Measurements from ENCODE around the gene RPL41. TPM values are rescaled to one million over a fixed set of nuclear protein-coding genes. Genes with fewer than 3 reads are reported as not detected.

RPL41 gene
- 4,788 to 5,894 TPM (median 5,599 TPM) in 5 replicates for total RNA-seq (2022; extraction: Qiagen RNA extraction)

GRCh38 chr12:56116267-56117081 lies at the start of gene RPL41:
TSS of gene RPL41 (plus strand) at chr12:56116633.

GRCh38 chr12:56079723-56080555 lies 36.5 kb upstream of the RPL41 start, which contains the start of gene ERBB3:
TSS of gene ERBB3 (plus strand) at chr12:56080165. CDS start at chr12:56080301, 136 bp downstream.

GRCh38 chr12:56104109-56104814 lies 12.2 kb upstream of the RPL41 start, which contains the start of gene PA2G4:
TSS of gene PA2G4 (plus strand) at chr12:56104559. CDS start at chr12:56104738, 179 bp downstream.

GRCh38 chr12:56117778-56118687 lies 1.6 kb downstream of the RPL41 start, which contains the start of gene ZC3H10:
TSS of gene ZC3H10 (plus strand) at chr12:56118266. CDS start at chr12:56120563, 2,297 bp downstream.

GRCh38 chr12:56127888-56128669 lies 11.6 kb downstream of the RPL41 start, which contains the start of gene ESYT1:
TSS of gene ESYT1 (plus strand) at chr12:56128267. CDS start at chr12:56128320, 53 bp downstream.

GRCh38 chr12:56152132-56152755 lies 35.8 kb downstream of the RPL41 start, which contains the start of gene MYL6B:
TSS of gene MYL6B (plus strand) at chr12:56152587. CDS start at chr12:56153919, 1,332 bp downstream.

GRCh38 chr12:56158029-56158925 lies 41.8 kb downstream of the RPL41 start, which contains the start of gene MYL6:
TSS of gene MYL6 (plus strand) at chr12:56158359. CDS start at chr12:56158402, 43 bp downstream.

Other genes with a start within 250 kb of the RPL41 start
- 40.4 to 44.4 TPM (median 41.2 TPM) in 5 replicates for gene PYM1, start 188.7 kb upstream of the RPL41 start, total RNA-seq (2022; extraction: Qiagen RNA extraction)
- gene DGKA, start 185.5 kb upstream of the RPL41 start, total RNA-seq (2022; extraction: Qiagen RNA extraction) = 17.8 to 23.2 TPM (median 20.7 TPM) in 5 replicates
- 0.70 to 1.5 TPM (median 1.1 TPM) in 5 replicates for gene PMEL, start 150.6 kb upstream of the RPL41 start, total RNA-seq (2022; extraction: Qiagen RNA extraction)
- gene CDK2, start 149.8 kb upstream of the RPL41 start, total RNA-seq (2022; extraction: Qiagen RNA extraction) = 46.6 to 56.3 TPM (median 54.0 TPM) in 5 replicates
- 26.2 to 33.8 TPM (median 32.7 TPM) in 5 replicates for gene RAB5B, start 142.6 kb upstream of the RPL41 start, total RNA-seq (2022; extraction: Qiagen RNA extraction)
- 7.5 to 10.0 TPM (median 8.7 TPM) in 5 replicates for gene SUOX, start 119.4 kb upstream of the RPL41 start, total RNA-seq (2022; extraction: Qiagen RNA extraction)
- 2.0 to 3.0 TPM (median 2.5 TPM) in 5 replicates for gene IKZF4, start 95.6 kb upstream of the RPL41 start, total RNA-seq (2022; extraction: Qiagen RNA extraction)
- gene RPS26, start 74.7 kb upstream of the RPL41 start, total RNA-seq (2022; extraction: Qiagen RNA extraction) = 589 to 809 TPM (median 704 TPM) in 5 replicates
- gene ERBB3, start 36.5 kb upstream of the RPL41 start, total RNA-seq (2022; extraction: Qiagen RNA extraction) = 0.98 to 2.4 TPM (median 1.1 TPM) in 5 replicates
- gene PA2G4, start 12.1 kb upstream of the RPL41 start, total RNA-seq (2022; extraction: Qiagen RNA extraction) = 263 to 349 TPM (median 284 TPM) in 5 replicates
- 2.6 to 4.1 TPM (median 2.8 TPM) in 5 replicates for gene ZC3H10, start 1.6 kb downstream of the RPL41 start, total RNA-seq (2022; extraction: Qiagen RNA extraction)
- 59.6 to 64.9 TPM (median 64.2 TPM) in 5 replicates for gene ESYT1, start 11.6 kb downstream of the RPL41 start, total RNA-seq (2022; extraction: Qiagen RNA extraction)
- gene MYL6B, start 36.0 kb downstream of the RPL41 start, total RNA-seq (2022; extraction: Qiagen RNA extraction) = 69.1 to 84.7 TPM (median 80.8 TPM) in 5 replicates
- 2,187 to 2,775 TPM (median 2,288 TPM) in 5 replicates for gene MYL6, start 41.7 kb downstream of the RPL41 start, total RNA-seq (2022; extraction: Qiagen RNA extraction)
- 28.2 to 35.7 TPM (median 31.2 TPM) in 5 replicates for gene SMARCC2, start 72.8 kb downstream of the RPL41 start, total RNA-seq (2022; extraction: Qiagen RNA extraction)
- gene RNF41, start 105.3 kb downstream of the RPL41 start, total RNA-seq (2022; extraction: Qiagen RNA extraction) = 21.7 to 26.5 TPM (median 25.1 TPM) in 5 replicates
- gene NABP2, start 107.7 kb downstream of the RPL41 start, total RNA-seq (2022; extraction: Qiagen RNA extraction) = 54.9 to 59.8 TPM (median 58.5 TPM) in 5 replicates
- 0.05 to 0.08 TPM in 2 of 5 replicates, not detected in the others for gene SLC39A5, start 113.4 kb downstream of the RPL41 start, total RNA-seq (2022; extraction: Qiagen RNA extraction)
- 36.2 to 45.1 TPM (median 38.3 TPM) in 5 replicates for gene ANKRD52, start 141.8 kb downstream of the RPL41 start, total RNA-seq (2022; extraction: Qiagen RNA extraction)
- 12.1 to 14.7 TPM (median 14.2 TPM) in 5 replicates for gene COQ10A, start 150.3 kb downstream of the RPL41 start, total RNA-seq (2022; extraction: Qiagen RNA extraction)
- gene CS, start 183.7 kb downstream of the RPL41 start, total RNA-seq (2022; extraction: Qiagen RNA extraction) = 144 to 175 TPM (median 152 TPM) in 5 replicates
- 108 to 151 TPM (median 138 TPM) in 5 replicates for gene CNPY2, start 199.4 kb downstream of the RPL41 start, total RNA-seq (2022; extraction: Qiagen RNA extraction)
- 10.3 to 14.2 TPM (median 13.9 TPM) in 5 replicates for gene PAN2, start 217.4 kb downstream of the RPL41 start, total RNA-seq (2022; extraction: Qiagen RNA extraction)
- gene IL23A, start 222.3 kb downstream of the RPL41 start, total RNA-seq (2022; extraction: Qiagen RNA extraction) = 0.31 to 0.52 TPM (median 0.38 TPM) in 5 replicates
- gene STAT2, start 243.5 kb downstream of the RPL41 start, total RNA-seq (2022; extraction: Qiagen RNA extraction) = 10.7 to 13.2 TPM (median 11.1 TPM) in 5 replicates
- gene APOF, start 246.2 kb downstream of the RPL41 start, total RNA-seq (2022; extraction: Qiagen RNA extraction) = not detected in 5 replicates

Measured in A549 treated with AZD2906 at 1 μM for 4 hours (cell line).